Right lobe of liver (tissue), 6 donors: ENCODE results near the gene RPL3. TPM values are rescaled to one million over a fixed set of nuclear protein-coding genes. Genes with fewer than 3 reads are reported as not detected.

Experiments used
- ATAC-seq, 4 donors: fragments of 200-7000 bp; cut with Tn5 transposase; one replicate each; pipeline ENCODE4 v1.9.1; 2020; ENCODE audit warnings: mild to moderate bottlenecking in 4 of 4, moderate library complexity in 4 of 4
- DNase-seq, 3 donors: peaks; one replicate each; pipeline ENCODE4 v3.0.0-alpha.2; 2020
- H3K27ac ChIP-seq, 3 donors: fragments of 200-600 bp; one replicate each; pipeline ENCODE4 v1.8.0; 2022
- H3K27me3 ChIP-seq, 2 donors: fragments of 200-600 bp; one replicate each; pipeline ENCODE4 v1.8.0; 2022
- H3K36me3 ChIP-seq, 4 donors: fragments of 200-600 bp; sonication (generic) in 1 of 4; one replicate each; pipeline versions ENCODE4 v1.5.1 to v1.8.0; 2017 to 2022; ENCODE audit warnings: control low read depth in 1 of 4
- H3K4me1 ChIP-seq, 4 donors: fragments of 200-600 bp; sonication (generic) in 1 of 4; one replicate each; pipeline versions ENCODE4 v1.5.1 to v1.8.0; 2017 to 2022; ENCODE audit warnings: control low read depth in 1 of 4
- H3K4me3 ChIP-seq, 3 donors: fragments of 200-600 bp; one replicate each; pipeline ENCODE4 v1.8.0; 2022
- H3K9me3 ChIP-seq, 4 donors: fragments of 200-600 bp; sonication (generic) in 1 of 4; one replicate each; pipeline versions ENCODE4 v1.5.1 to v1.8.0; 2017 to 2022; ENCODE audit warnings: control low read depth in 1 of 4
- CTCF ChIP-seq, 4 donors: fragments of 200-600 bp in 3 of 4; fragments of 450-650 bp in 1 of 4; IDR thresholded peaks; one replicate each; pipeline versions ENCODE4 v1.5.1 to v1.8.0; 2016 to 2022; ENCODE audit warnings: antibody characterized with exemption in 4 of 4, mild to moderate bottlenecking in 2 of 4
- POLR2A ChIP-seq: fragments of 450-650 bp; IDR thresholded peaks from one replicate; pipeline ENCODE4 v1.6.1; 2017; ENCODE audit warnings: antibody characterized with exemption, mild to moderate bottlenecking
- WGBS: methylation state at CpG from one replicate; pipeline ENCODE4 v1.1.6; 2018; ENCODE audit warnings: low coverage, low lambda C conversion rate; ENCODE audit not compliant: insufficient coverage; ENCODE audit errors: missing lambda C conversion rate; 5-methylcytosine and 5-hydroxymethylcytosine counted together
- intact Hi-C, 2 donors: fragments of 100-400 bp; cut with DNase I; formaldehyde crosslinking; loops; one replicate each; pipeline versions ENCODE4 v1.11.2 to v1.14.1; 2022
- total RNA-seq, 6 experiments: library from RNA; depleted of rRNA in 2 of 6; stranded (reverse); fragments of >200 nt in 2 of 6; fragmentation: NEBNext Ultra II Directional in 3 of 6; extraction: Animal tissue kit (Norgen Biotek cat#: 25700) in 3 of 6; gene quantifications; one replicate each; pipeline versions ENCODE4 v1.1.0 to v1.2.4, GENCODE V29; 2016 to 2023
- donor health status: DM: no; HTN: yes; CAD: no.
- donor health status: DM: no; HTN: no; CAD: no.
- donor health status: DM: no; HTN: no; CAD: no.
- donor health status: DM: no; HTN: yes; CAD: no.
- donor health status: DM: no; HTN: yes; CAD: no.

Gene RPL3
- total RNA-seq, 6 experiments from 2014 or later = 648 to 905 (median 743) TPM

- Histone ChIP-seq H3K36me3 (no peaks in the 10 kb centered on the region), H3K9me3 (no peaks in the 10 kb centered on the region), H3K27me3 (no peaks in the 10 kb centered on the region), H3K4me1 (peaks cover 3 to 46% (median 22%) of the 10 kb centered on the region in 4 donors), H3K27ac (peak overlapping the region; percentile 53 to 85 (median 60)), H3K4me3 (no peak overlapping the region)
- intact Hi-C loops = no loop called here
- ATAC-seq (no peak), DNase-seq (no peak)
- TF ChIP-seq POLR2A (no peak), CTCF (IDR thresholded peaks at IDR 0.05) (no peak)
- WGBS = 79% methylated on average over 12 of the region's 19 CpGs
Measured at GRCh38 chr22:39292031-39292462, 27.4 kb downstream of the RPL3 start.

DNA sequence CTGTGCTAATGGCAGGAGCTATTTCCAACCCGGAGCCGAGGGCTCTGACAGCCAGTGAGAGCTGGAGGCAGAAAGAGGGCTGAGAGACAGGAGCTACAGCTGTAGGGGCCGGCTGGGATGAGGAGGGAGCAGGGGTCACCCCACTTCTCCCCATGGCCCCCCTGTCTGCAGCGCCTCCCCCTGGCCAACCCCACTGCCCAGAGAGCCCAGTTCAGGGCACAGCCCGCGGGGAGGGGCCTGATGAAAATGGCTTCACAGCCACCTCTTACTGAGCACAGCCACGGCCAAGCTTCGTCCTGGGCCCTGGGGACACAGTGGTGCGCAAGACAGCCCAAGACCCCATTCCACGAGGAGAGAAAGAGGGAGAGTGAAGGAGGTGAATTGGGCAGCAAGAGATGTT is 27.9 kb downstream of the RPL3 start:
- intact Hi-C loops = no loop called here
- Histone ChIP-seq H3K27ac (peak overlapping the region in 2 of 3 donors; percentile 1 to 85), H3K27me3 (no peaks in the 10 kb centered on the region), H3K36me3 (no peaks in the 10 kb centered on the region), H3K4me1 (peaks cover 3 to 43% (median 19%) of the 10 kb centered on the region in 4 donors), H3K4me3 (no peak overlapping the region), H3K9me3 (no peaks in the 10 kb centered on the region)
- no peak for TF ChIP-seq POLR2A
- no peak for TF ChIP-seq CTCF (IDR thresholded peaks at IDR 0.05)
- DNase-seq = no peak
- WGBS = 95% methylated on average over 3 of the region's 10 CpGs
- ATAC-seq = no peak

GRCh38 chr22:39290724-39291161 is 28.7 kb downstream of the RPL3 start:
- DNase-seq (peak; percentile 92 to 93 (median 92)), ATAC-seq (peak; percentile 76 to 83 (median 78))
- TF ChIP-seq POLR2A (no peak), CTCF (IDR thresholded peaks at IDR 0.05) (no peak)
- WGBS = 20% methylated on average over 1 of the region's 17 CpGs
- H3K9me3 ChIP-seq = no peaks in the 10 kb centered on the region
- H3K36me3 ChIP-seq = no peaks in the 10 kb centered on the region
- intact Hi-C loops = no loop called here
- no peak overlapping the region for H3K4me3 ChIP-seq
- peaks cover 3 to 37% (median 17%) of the 10 kb centered on the region in 4 donors for H3K4me1 ChIP-seq
- peak overlapping the region in 1 of 3 donors; percentile 18 for H3K27ac ChIP-seq
- H3K27me3 ChIP-seq = no peaks in the 10 kb centered on the region

- Histone ChIP-seq H3K27me3 (no peaks in the 10 kb centered on the region), H3K36me3 (no peaks in the 10 kb centered on the region), H3K4me1 (peaks cover 3 to 34% (median 14%) of the 10 kb centered on the region in 4 donors), H3K9me3 (no peaks in the 10 kb centered on the region), H3K27ac (peak overlapping the region in 1 of 3 donors; percentile 18), H3K4me3 (no peak overlapping the region)
- 90% methylated on average over 2 of the region's 16 CpGs for WGBS
- intact Hi-C loops = no loop called here
- no peak for DNase-seq
- no peak for ATAC-seq
- TF ChIP-seq CTCF (IDR thresholded peaks at IDR 0.05) (no peak), POLR2A (no peak)
Measured at GRCh38 chr22:39289975-39290720, 29.3 kb downstream of the RPL3 start.
